ENCODE measurements around the gene NACA.
"Not testable (repeated sequence)": the region's sequence is repeated elsewhere in the genome, so short reads cannot be mapped to it uniquely, and the experiment has no call there.

GRCh38 chr12:56750596-56750995, 25.5 kb upstream of the NACA start:
- not testable (repeated sequence) for TF ChIP-seq YY1 (IDR thresholded peaks at IDR 0.05; ENCODE audit: insufficient read depth, insufficient read length); ZNF274 (IDR thresholded peaks at IDR 0.05; ENCODE audit: low read depth, low read length)

Data from NT2/D1 (cell line).